ENCODE results near the gene CACNG4. TPM values are rescaled to one million over a fixed set of nuclear protein-coding genes. Genes with fewer than 3 reads are reported as not detected.

The CACNG4 gene
- total RNA-seq, 1 experiment from 2014 or later, result 6.3 TPM

DNA sequence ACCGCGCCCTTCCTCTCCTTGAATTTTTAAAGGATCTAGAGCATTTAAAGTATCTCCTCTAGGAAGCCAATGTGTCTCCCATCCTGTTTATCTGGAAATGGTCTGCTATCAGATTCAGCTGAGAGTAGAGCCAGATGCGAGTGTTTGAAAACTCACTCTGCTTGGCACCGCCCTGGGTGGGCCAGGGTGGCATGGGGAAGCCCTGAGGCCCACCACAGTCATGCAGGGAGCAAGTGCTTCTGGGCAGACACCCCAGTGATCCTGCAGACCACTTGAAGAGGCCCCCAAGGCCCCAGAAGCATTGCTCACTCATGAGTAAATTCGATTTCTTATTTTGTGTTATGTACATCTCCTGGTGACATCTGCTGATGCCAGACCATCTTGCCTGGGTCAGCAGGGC, 8.7 kb upstream of the CACNG4 start:
- no peak overlapping the region for H4K91ac ChIP-seq (ENCODE audit: insufficient read length, low read depth, low read length)
- H3K27me3 ChIP-seq (ENCODE audit: insufficient read depth, low read length), result no peaks in the 10 kb centered on the region
- H3K56ac ChIP-seq (ENCODE audit: insufficient read length, low read depth, low read length), result no peak overlapping the region
- Mint-ChIP-seq H3K36me3 (ENCODE audit: insufficient read depth in 1 of 3, low read depth in 3 of 3) (peaks cover 0 to 2% (median 0%) of the 10 kb centered on the region in 3 experiments; a peak in 2 of 7 replicates), H3K9me3 (no peaks in the 10 kb centered on the region), H3K4me1 (peaks cover 41 to 50% of the 10 kb centered on the region in 2 experiments), H3K27me3 (ENCODE audit: low read depth) (peaks cover 20% of the 10 kb centered on the region), H3K27ac (peak overlapping the region in 1 of 3 experiments; percentile 40; a peak in 2 of 7 replicates), H3K4me3 (no peak overlapping the region; a peak in 1 of 5 replicates)
- H2BK12ac ChIP-seq (ENCODE audit: insufficient read length, low read depth, low read length), result no peak overlapping the region
- no peak overlapping the region for H2BK120ac ChIP-seq (ENCODE audit: low read depth, low read length, poor library complexity, severe bottlenecking)
- no peaks in the 10 kb centered on the region for H3K9me3 ChIP-seq (ENCODE audit: control insufficient read depth, low read depth, low read length)
- H3K4me1 ChIP-seq (ENCODE audit: insufficient read depth, low read length), result peaks cover 13% of the 10 kb centered on the region
- no CpG with 5 or more reads among the region's 5 CpGs for WGBS (ENCODE audit: extremely low coverage, insufficient read length, low lambda C conversion rate)
- no peak overlapping the region for H2BK15ac ChIP-seq (ENCODE audit: low read depth, low read length)
- H2AFZ ChIP-seq (ENCODE audit: low read length), result no peak overlapping the region
- H2AK5ac ChIP-seq (ENCODE audit: insufficient read length, low read length), result no peak overlapping the region
- H3K4ac ChIP-seq (ENCODE audit: low read depth, low read length), result no peak overlapping the region
- TF ChIP-seq, protein P1, sequence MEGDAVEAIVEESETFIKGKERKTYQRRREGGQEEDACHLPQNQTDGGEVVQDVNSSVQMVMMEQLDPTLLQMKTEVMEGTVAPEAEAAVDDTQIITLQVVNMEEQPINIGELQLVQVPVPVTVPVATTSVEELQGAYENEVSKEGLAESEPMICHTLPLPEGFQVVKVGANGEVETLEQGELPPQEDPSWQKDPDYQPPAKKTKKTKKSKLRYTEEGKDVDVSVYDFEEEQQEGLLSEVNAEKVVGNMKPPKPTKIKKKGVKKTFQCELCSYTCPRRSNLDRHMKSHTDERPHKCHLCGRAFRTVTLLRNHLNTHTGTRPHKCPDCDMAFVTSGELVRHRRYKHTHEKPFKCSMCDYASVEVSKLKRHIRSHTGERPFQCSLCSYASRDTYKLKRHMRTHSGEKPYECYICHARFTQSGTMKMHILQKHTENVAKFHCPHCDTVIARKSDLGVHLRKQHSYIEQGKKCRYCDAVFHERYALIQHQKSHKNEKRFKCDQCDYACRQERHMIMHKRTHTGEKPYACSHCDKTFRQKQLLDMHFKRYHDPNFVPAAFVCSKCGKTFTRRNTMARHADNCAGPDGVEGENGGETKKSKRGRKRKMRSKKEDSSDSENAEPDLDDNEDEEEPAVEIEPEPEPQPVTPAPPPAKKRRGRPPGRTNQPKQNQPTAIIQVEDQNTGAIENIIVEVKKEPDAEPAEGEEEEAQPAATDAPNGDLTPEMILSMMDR (conservative IDR thresholded peaks at IDR 0.05), result no peak
- no peak overlapping the region for H3T11ph ChIP-seq (ENCODE audit: low read length)
- no peak overlapping the region for H3K9ac ChIP-seq (ENCODE audit: extremely low read depth, insufficient read length, low read length)
- no peak overlapping the region for H4K8ac ChIP-seq (replicated peaks; ENCODE audit: insufficient read length, low read depth, low read length)
- H2BK5ac ChIP-seq (ENCODE audit: insufficient read length, low read length), result no peak overlapping the region
- H4K5ac ChIP-seq (ENCODE audit: insufficient read length, low read depth, low read length), result no peak overlapping the region
- no peak overlapping the region for H2BK20ac ChIP-seq (ENCODE audit: low read depth, low read length, poor library complexity, severe bottlenecking)
- no peak for DNase-seq
- H3K23ac ChIP-seq (ENCODE audit: insufficient read length, low read depth, low read length), result no peak overlapping the region
- no peaks in the 10 kb centered on the region for H3K79me2 ChIP-seq (ENCODE audit: insufficient read depth, low read length)
- no peaks in the 10 kb centered on the region for H4K20me1 ChIP-seq (ENCODE audit: control insufficient read depth, insufficient read depth, insufficient read length)
- H3K27ac ChIP-seq (ENCODE audit: insufficient read length, low read depth, low read length), result no peak overlapping the region
- H3K14ac ChIP-seq (ENCODE audit: insufficient read depth, low read length), result no peak overlapping the region
- no peaks in the 10 kb centered on the region for H3K23me2 ChIP-seq (ENCODE audit: insufficient read length, low read depth, low read length, poor library complexity, severe bottlenecking)
- H3K18ac ChIP-seq (ENCODE audit: insufficient read length, low read depth, low read length), result no peak overlapping the region
- no peak overlapping the region for H3K4me2 ChIP-seq (ENCODE audit: insufficient read depth, insufficient read length, low read length)
- H3K79me1 ChIP-seq (ENCODE audit: insufficient read depth, low read depth, low read length, poor library complexity, severe bottlenecking), result no peaks in the 10 kb centered on the region

Data from H9 (cell line).